Peyer's patch (tissue), 4 donors: ENCODE results near the gene PLSCR1.

ENCODE experiments used
- CTCF ChIP-seq, 6 experiments: fragments of 450-650 bp in 4 of 6; fragments of 200-600 bp in 2 of 6; sonication (generic) in 1 of 6; IDR thresholded peaks; one replicate each; pipeline ENCODE4 v1.5.1; 2017 to 2019; ENCODE audit warnings: antibody characterized with exemption in 6 of 6, mild to moderate bottlenecking in 3 of 6, moderate library complexity in 1 of 6
- POLR2A ChIP-seq, 2 donors: fragments of 450-650 bp; IDR thresholded peaks; one replicate each; pipeline ENCODE4 v1.5.1; 2017; ENCODE audit warnings: antibody characterized with exemption in 2 of 2, mild to moderate bottlenecking in 2 of 2, moderate library complexity in 2 of 2

GRCh38 chr3:146470425-146470990, 73.9 kb downstream of the PLSCR1 start:
- no peak for TF ChIP-seq CTCF (IDR thresholded peaks at IDR 0.05)
- no peak for TF ChIP-seq POLR2A (IDR thresholded peaks at IDR 0.05)
